Hepatocyte (in vitro differentiated cells): ENCODE data around the gene MITF.

ENCODE experiments used
- EZH2 ChIP-seq: fragments of 200-600 bp; sonication (generic); IDR thresholded peaks from 2 replicates; pipeline ENCODE4 v1.6.1; 2016; ENCODE audit warnings: antibody characterized with exemption, mild to moderate bottlenecking, borderline replicate concordance
- EZH2phosphoT487 ChIP-seq: fragments of 200-600 bp; sonication (generic); IDR thresholded peaks from one replicate; pipeline ENCODE4 v1.6.1; 2018; ENCODE audit warnings: antibody characterized with exemption, mild to moderate bottlenecking, low read depth, moderate library complexity; ENCODE audit not compliant: unreplicated experiment, severe bottlenecking
- TF ChIP-seq, protein P1 (sequence below): fragments of 200-600 bp; sonication (generic); IDR thresholded peaks from 2 replicates; pipeline ENCODE4 v1.5.1; 2016; ENCODE audit warnings: antibody characterized with exemption, mild to moderate bottlenecking; ENCODE audit not compliant: poor library complexity

DNA sequence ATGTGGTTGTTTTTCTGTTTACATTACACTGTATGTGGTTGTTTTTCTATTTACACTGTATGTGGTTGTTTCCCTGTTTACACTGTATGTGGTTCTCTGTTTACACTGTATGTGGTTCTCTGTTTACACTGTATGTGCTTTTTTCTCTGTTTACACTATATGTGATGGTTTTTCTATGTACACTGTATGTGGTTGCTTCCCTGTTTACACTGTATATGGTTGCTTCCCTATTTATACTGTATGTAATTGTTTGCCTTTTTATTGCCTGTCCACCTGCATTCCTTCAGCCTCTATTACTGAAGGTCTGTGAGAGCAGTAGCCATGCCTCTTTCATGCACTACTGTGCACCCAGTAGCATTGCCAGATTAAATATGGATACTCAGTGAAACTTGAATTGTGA is 94.3 kb downstream of the MITF start:
- TF ChIP-seq, protein P1, sequence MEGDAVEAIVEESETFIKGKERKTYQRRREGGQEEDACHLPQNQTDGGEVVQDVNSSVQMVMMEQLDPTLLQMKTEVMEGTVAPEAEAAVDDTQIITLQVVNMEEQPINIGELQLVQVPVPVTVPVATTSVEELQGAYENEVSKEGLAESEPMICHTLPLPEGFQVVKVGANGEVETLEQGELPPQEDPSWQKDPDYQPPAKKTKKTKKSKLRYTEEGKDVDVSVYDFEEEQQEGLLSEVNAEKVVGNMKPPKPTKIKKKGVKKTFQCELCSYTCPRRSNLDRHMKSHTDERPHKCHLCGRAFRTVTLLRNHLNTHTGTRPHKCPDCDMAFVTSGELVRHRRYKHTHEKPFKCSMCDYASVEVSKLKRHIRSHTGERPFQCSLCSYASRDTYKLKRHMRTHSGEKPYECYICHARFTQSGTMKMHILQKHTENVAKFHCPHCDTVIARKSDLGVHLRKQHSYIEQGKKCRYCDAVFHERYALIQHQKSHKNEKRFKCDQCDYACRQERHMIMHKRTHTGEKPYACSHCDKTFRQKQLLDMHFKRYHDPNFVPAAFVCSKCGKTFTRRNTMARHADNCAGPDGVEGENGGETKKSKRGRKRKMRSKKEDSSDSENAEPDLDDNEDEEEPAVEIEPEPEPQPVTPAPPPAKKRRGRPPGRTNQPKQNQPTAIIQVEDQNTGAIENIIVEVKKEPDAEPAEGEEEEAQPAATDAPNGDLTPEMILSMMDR = no peak
- TF ChIP-seq EZH2 (no peak), EZH2phosphoT487 (no peak)
